CD4-positive, CD25-positive, alpha-beta regulatory T cell (primary cell): ENCODE measurements around the gene MFSD2A. TPM values are rescaled to one million over a fixed set of nuclear protein-coding genes. Genes with fewer than 3 reads are reported as not detected.
"Not testable (repeated sequence)": the region's sequence is repeated elsewhere in the genome, so short reads cannot be mapped to it uniquely, and the experiment has no call there.

Source experiments
- ATAC-seq, 2 donors: fragments of 150-1000 bp; cut with Tn5 transposase; one replicate each; pipeline ENCODE4 v1.10.0; 2021; ENCODE audit warnings: low read depth in 2 of 2, moderate number of reproducible peaks in 2 of 2, moderate library complexity in 1 of 2
- DNase-seq, 3 donors: peaks; one replicate each; pipeline versions ENCODE4 v3.0.0 to v3.0.0-alpha.2; 2012 to 2022; ENCODE audit warnings: mixed read lengths in 1 of 3
- H3K27ac ChIP-seq: one replicate; pipeline ENCODE4 v1.7.0; 2013; ENCODE audit warnings: mild to moderate bottlenecking, low read length; ENCODE audit not compliant: insufficient read depth, poor library complexity, severe bottlenecking
- H3K27me3 ChIP-seq: one replicate; pipeline ENCODE4 v1.7.0; 2013; ENCODE audit warnings: low read length; ENCODE audit not compliant: control insufficient read depth, insufficient read depth
- H3K36me3 ChIP-seq: one replicate; pipeline ENCODE4 v1.7.0; 2013; ENCODE audit warnings: mild to moderate bottlenecking, low read length, moderate library complexity; ENCODE audit not compliant: control insufficient read depth, insufficient read depth
- H3K4me1 ChIP-seq: 2 replicates; pipeline ENCODE4 v1.7.0; 2013; ENCODE audit warnings: mild to moderate bottlenecking, low read length; ENCODE audit not compliant: insufficient read depth, control insufficient read depth, poor library complexity, severe bottlenecking
- H3K4me3 ChIP-seq: one replicate; pipeline ENCODE4 v1.7.0; 2013; ENCODE audit warnings: low read depth, mild to moderate bottlenecking, low read length, moderate library complexity
- H3K9me3 ChIP-seq, 2 experiments: 1 replicate in 1 of 2; 2 replicates in 1 of 2; pipeline ENCODE4 v1.7.0; 2013; ENCODE audit warnings: low read length in 2 of 2, mild to moderate bottlenecking in 1 of 2, moderate library complexity in 1 of 2; ENCODE audit not compliant: control insufficient read depth in 2 of 2
- H3K27ac Mint-ChIP-seq, 3 donors: one replicate each; pipeline ENCODE4 v1.8.0; 2020 to 2022; ENCODE audit warnings: mild to moderate bottlenecking in 3 of 3, mixed read lengths in 3 of 3, moderate library complexity in 2 of 3
- H3K27me3 Mint-ChIP-seq: one replicate; pipeline ENCODE4 v1.8.0; 2022; ENCODE audit warnings: mild to moderate bottlenecking, mixed read lengths
- H3K36me3 Mint-ChIP-seq: one replicate; pipeline ENCODE4 v1.8.0; 2020; ENCODE audit warnings: mixed read lengths
- H3K4me1 Mint-ChIP-seq, 4 donors: one replicate each; pipeline ENCODE4 v1.8.0; 2020 to 2022; ENCODE audit warnings: mixed read lengths in 4 of 4, mild to moderate bottlenecking in 1 of 4
- H3K4me3 Mint-ChIP-seq, 4 donors: one replicate each; pipeline ENCODE4 v1.8.0; 2020 to 2022; ENCODE audit warnings: mild to moderate bottlenecking in 4 of 4, mixed read lengths in 4 of 4, moderate library complexity in 3 of 4
- H3K9me3 Mint-ChIP-seq, 7 donors: one replicate each; pipeline ENCODE4 v1.8.0; 2020 to 2022; ENCODE audit warnings: mixed read lengths in 7 of 7, mild to moderate bottlenecking in 3 of 7, moderate library complexity in 2 of 7
- polyA plus RNA-seq, 4 donors: library from polyadenylated mRNA; unstranded; fragments of 300-500 nt; fragmentation: Illumina TruSeq; gene quantifications; one replicate each; pipeline ENCODE4 v1.2.3, GENCODE V29; 2021
- total RNA-seq: library from RNA; stranded (reverse); gene quantifications from one replicate; pipeline ENCODE4 v1.2.3, GENCODE V29; 2022

The MFSD2A gene
- total and polyA plus RNA-seq, 5 donors from 2014 or later, result 0.27 to 3.7 (median 0.39) TPM; not detected in 2

- Mint-ChIP-seq H3K27ac (no peak overlapping the region), H3K36me3 (no peaks in the 10 kb centered on the region), H3K27me3 (no peaks in the 10 kb centered on the region), H3K4me1 (peaks cover 3 to 6% (median 4%) of the 10 kb centered on the region in 4 donors), H3K9me3 (no peaks in the 10 kb centered on the region), H3K4me3 (peak overlapping the region in 1 of 4 donors; percentile 40)
- H3K4me3 ChIP-seq, result no peak overlapping the region
- H3K4me1 ChIP-seq, result no peaks in the 10 kb centered on the region
- no peaks in the 10 kb centered on the region for H3K27me3 ChIP-seq
- H3K9me3 ChIP-seq, result no peaks in the 10 kb centered on the region
- no peak overlapping the region for H3K27ac ChIP-seq
- peak in 1 of 2 donors; percentile 69 for ATAC-seq
- DNase-seq, result peak; percentile 60 to 71 (median 69)
- no peaks in the 10 kb centered on the region for H3K36me3 ChIP-seq
Observed at GRCh38 chr1:39973503-39974135, 18.7 kb downstream of the MFSD2A start.

- no peak overlapping the region for H3K27ac ChIP-seq
- no peaks in the 10 kb centered on the region for H3K9me3 ChIP-seq
- no peaks in the 10 kb centered on the region for H3K27me3 ChIP-seq
- ATAC-seq (no peak), DNase-seq (no peak)
- no peaks in the 10 kb centered on the region for H3K9me3 Mint-ChIP-seq
- no peaks in the 10 kb centered on the region for H3K36me3 ChIP-seq
- no peak overlapping the region for H3K4me3 Mint-ChIP-seq
- no peaks in the 10 kb centered on the region for H3K36me3 Mint-ChIP-seq
- H3K4me3 ChIP-seq, result no peak overlapping the region
- peaks cover 3 to 6% (median 4%) of the 10 kb centered on the region in 4 donors for H3K4me1 Mint-ChIP-seq
- H3K27me3 Mint-ChIP-seq, result no peaks in the 10 kb centered on the region
- H3K4me1 ChIP-seq, result no peaks in the 10 kb centered on the region
- no peak overlapping the region for H3K27ac Mint-ChIP-seq
Observed at GRCh38 chr1:39976732-39977131, 21.8 kb downstream of the MFSD2A start.

GRCh38 chr1:39977202-39977601, 22.3 kb downstream of the MFSD2A start:
- ATAC-seq (no peak), DNase-seq (no peak)
- H3K4me3 Mint-ChIP-seq, result no peak overlapping the region
- Histone ChIP-seq H3K4me3 (no peak overlapping the region), H3K4me1 (no peaks in the 10 kb centered on the region), H3K36me3 (no peaks in the 10 kb centered on the region), H3K27ac (no peak overlapping the region), H3K27me3 (no peaks in the 10 kb centered on the region), H3K9me3 (no peaks in the 10 kb centered on the region)
- no peaks in the 10 kb centered on the region for H3K27me3 Mint-ChIP-seq
- H3K36me3 Mint-ChIP-seq, result no peaks in the 10 kb centered on the region
- H3K27ac Mint-ChIP-seq, result no peak overlapping the region
- H3K9me3 Mint-ChIP-seq, result no peaks in the 10 kb centered on the region
- H3K4me1 Mint-ChIP-seq, result peaks cover 3 to 6% (median 4%) of the 10 kb centered on the region in 4 donors

GRCh38 chr1:39979654-39980053, 24.7 kb downstream of the MFSD2A start:
- peaks cover 1% of the 10 kb centered on the region for H3K27me3 ChIP-seq
- H3K27ac Mint-ChIP-seq, result no peak overlapping the region
- no peak overlapping the region for H3K4me3 Mint-ChIP-seq
- no peaks in the 10 kb centered on the region for H3K9me3 Mint-ChIP-seq
- no peaks in the 10 kb centered on the region for H3K4me1 ChIP-seq
- H3K36me3 Mint-ChIP-seq, result no peaks in the 10 kb centered on the region
- H3K36me3 ChIP-seq, result no peaks in the 10 kb centered on the region
- DNase-seq (no peak), ATAC-seq (no peak)
- no peaks in the 10 kb centered on the region for H3K9me3 ChIP-seq
- no peak overlapping the region for H3K27ac ChIP-seq
- no peaks in the 10 kb centered on the region for H3K4me1 Mint-ChIP-seq
- H3K27me3 Mint-ChIP-seq, result no peaks in the 10 kb centered on the region
- H3K4me3 ChIP-seq, result no peak overlapping the region

- H3K9me3 ChIP-seq, result no peaks in the 10 kb centered on the region
- H3K4me3 ChIP-seq, result no peak overlapping the region
- DNase-seq, result no peak
- H3K27me3 ChIP-seq, result peaks cover 1% of the 10 kb centered on the region
- Mint-ChIP-seq H3K9me3 (no peaks in the 10 kb centered on the region), H3K4me3 (no peak overlapping the region), H3K36me3 (no peaks in the 10 kb centered on the region), H3K27me3 (no peaks in the 10 kb centered on the region), H3K27ac (no peak overlapping the region), H3K4me1 (no peaks in the 10 kb centered on the region)
- ATAC-seq, result no peak
- H3K4me1 ChIP-seq, result no peaks in the 10 kb centered on the region
- H3K27ac ChIP-seq, result no peak overlapping the region
- no peaks in the 10 kb centered on the region for H3K36me3 ChIP-seq
Observed at GRCh38 chr1:39980555-39981313, 25.8 kb downstream of the MFSD2A start.

GRCh38 chr1:39981385-39981784, 26.4 kb downstream of the MFSD2A start:
- Histone ChIP-seq H3K4me3 (no peak overlapping the region), H3K27me3 (peaks cover 1% of the 10 kb centered on the region), H3K4me1 (no peaks in the 10 kb centered on the region), H3K36me3 (no peaks in the 10 kb centered on the region), H3K9me3 (no peaks in the 10 kb centered on the region), H3K27ac (no peak overlapping the region)
- Mint-ChIP-seq H3K9me3 (no peaks in the 10 kb centered on the region), H3K36me3 (no peaks in the 10 kb centered on the region), H3K27me3 (no peaks in the 10 kb centered on the region), H3K4me1 (no peaks in the 10 kb centered on the region), H3K27ac (peak overlapping the region in 2 of 3 donors; percentile 57 to 85), H3K4me3 (no peak overlapping the region)
- DNase-seq, result no peak
- no peak for ATAC-seq

GRCh38 chr1:39981945-39982344, 27.0 kb downstream of the MFSD2A start:
- H3K4me1 ChIP-seq, result no peaks in the 10 kb centered on the region
- H3K9me3 ChIP-seq, result no peaks in the 10 kb centered on the region
- Mint-ChIP-seq H3K4me1 (no peaks in the 10 kb centered on the region), H3K36me3 (no peaks in the 10 kb centered on the region), H3K27me3 (no peaks in the 10 kb centered on the region), H3K9me3 (no peaks in the 10 kb centered on the region), H3K4me3 (no peak overlapping the region), H3K27ac (peak overlapping the region in 2 of 3 donors; percentile 57 to 85)
- H3K27ac ChIP-seq, result no peak overlapping the region
- no peak for ATAC-seq
- peaks cover 1% of the 10 kb centered on the region for H3K27me3 ChIP-seq
- no peak overlapping the region for H3K4me3 ChIP-seq
- no peaks in the 10 kb centered on the region for H3K36me3 ChIP-seq
- DNase-seq, result no peak

- not testable (repeated sequence) for H3K4me3 ChIP-seq, H3K27ac ChIP-seq, H3K36me3 ChIP-seq, H3K27me3 ChIP-seq, H3K4me1 Mint-ChIP-seq, H3K27me3 Mint-ChIP-seq, H3K36me3 Mint-ChIP-seq, H3K9me3 Mint-ChIP-seq, H3K4me3 Mint-ChIP-seq, DNase-seq, ATAC-seq, H3K9me3 ChIP-seq, H3K27ac Mint-ChIP-seq, H3K4me1 ChIP-seq
Observed at GRCh38 chr1:39984480-39984879, 29.5 kb downstream of the MFSD2A start.
